H1 (cell line): ENCODE results near the gene MRPL55. TPM values are rescaled to one million over a fixed set of nuclear protein-coding genes. Genes with fewer than 3 reads are reported as not detected.

Source experiments
- CTCF ChIA-PET: fragments of 300-600 bp; sonication (Branson Sonifier 250); formaldehyde crosslinking; loops from one replicate; lab custom pipeline; 2021; ENCODE audit not compliant: partially characterized antibody; lab: Charles Lee
- POLR2A ChIA-PET: fragments of 300-600 bp; sonication (Branson Sonifier 250); formaldehyde crosslinking; loops from one replicate; lab custom pipeline; 2021; ENCODE audit warnings: inconsistent platforms; ENCODE audit not compliant: partially characterized antibody; lab: Charles Lee
- DNase-seq, 2 experiments: peaks; one replicate each; pipeline versions ENCODE4 v3.0.0 to v3.0.0-alpha.2; 2010 to 2022; ENCODE audit warnings: low spot score in 2 of 2, low read depth in 1 of 2, mixed read lengths in 1 of 2
- FAIRE-seq: peaks from 2 replicates; lab custom pipeline; 2011; peaks lifted over from hg19 to GRCh38; lab: Jason Lieb, UNC
- H2AFZ ChIP-seq: 2 replicates; pipeline ENCODE4 v1.8.1; 2012; ENCODE audit warnings: low read length, inconsistent platforms
- H2AK5ac ChIP-seq: 2 replicates; pipeline ENCODE4 v1.6.1; 2013; ENCODE audit warnings: low read depth, low read length
- H2BK120ac ChIP-seq: replicated peaks from 2 replicates; pipeline ENCODE3; 2013; ENCODE audit warnings: low read depth, low read length, inconsistent platforms
- H2BK12ac ChIP-seq: 2 replicates; pipeline ENCODE4 v1.6.1; 2013; ENCODE audit warnings: low read depth, low read length
- H2BK15ac ChIP-seq: 2 replicates; pipeline ENCODE4 v1.6.1; 2013; ENCODE audit warnings: low read length
- H2BK20ac ChIP-seq: 2 replicates; pipeline ENCODE4 v1.6.1; 2013; ENCODE audit warnings: low read length
- H2BK5ac ChIP-seq: 2 replicates; pipeline ENCODE4 v1.6.1; 2013; ENCODE audit warnings: low read depth, low read length
- H3K14ac ChIP-seq: 2 replicates; pipeline ENCODE4 v1.6.1; 2013; ENCODE audit warnings: inconsistent platforms; ENCODE audit not compliant: insufficient read length
- H3K18ac ChIP-seq: 2 replicates; pipeline ENCODE4 v1.6.1; 2013; ENCODE audit warnings: low read length; ENCODE audit errors: extremely low read depth
- H3K23ac ChIP-seq: 2 replicates; pipeline ENCODE4 v1.6.1; 2013; ENCODE audit warnings: inconsistent platforms; ENCODE audit not compliant: insufficient read length
- H3K23me2 ChIP-seq: 2 replicates; pipeline ENCODE4 v1.6.1; 2013; ENCODE audit warnings: low read depth, low read length
- H3K27ac ChIP-seq: 2 replicates; pipeline ENCODE4 v1.6.1; 2011; ENCODE audit warnings: low read depth, low read length, inconsistent platforms
- H3K27me3 ChIP-seq, 4 experiments: replicated peaks in 1 of 4; 1 replicate in 1 of 4; 2 replicates in 3 of 4; pipeline versions ENCODE4 v1.6.1 to v1.8.1; 2011 to 2013; ENCODE audit warnings: low read length in 3 of 4, mild to moderate bottlenecking in 3 of 4, inconsistent platforms in 2 of 4, mixed read lengths in 2 of 4, moderate library complexity in 1 of 4; ENCODE audit not compliant: control insufficient read depth in 3 of 4, insufficient read depth in 3 of 4; ENCODE audit errors: extremely low read depth in 1 of 4
- H3K36me3 ChIP-seq, 4 experiments: 2 replicates each; pipeline versions ENCODE4 v1.6.1 to v1.8.1; 2011 to 2013; ENCODE audit warnings: mild to moderate bottlenecking in 4 of 4, low read length in 3 of 4, moderate library complexity in 2 of 4, control low read depth in 1 of 4, inconsistent platforms in 1 of 4; ENCODE audit not compliant: insufficient read depth in 4 of 4, control insufficient read depth in 2 of 4
- H3K4ac ChIP-seq: replicated peaks from 2 replicates; pipeline ENCODE3; 2013; ENCODE audit warnings: low read length, low read depth, mixed read lengths, inconsistent platforms; ENCODE audit not compliant: insufficient read length
- H3K4me1 ChIP-seq, 4 experiments: replicated peaks in 1 of 4; 1 replicate in 1 of 4; 2 replicates in 3 of 4; pipeline versions ENCODE4 v1.6.1 to v1.8.1; 2011 to 2013; ENCODE audit warnings: low read length in 3 of 4, inconsistent platforms in 2 of 4, mixed read lengths in 1 of 4; ENCODE audit not compliant: insufficient read depth in 4 of 4, control insufficient read depth in 3 of 4
- H3K4me2 ChIP-seq, 2 experiments: 2 replicates each; pipeline versions ENCODE4 v1.6.1 to v1.8.1; 2011 to 2013; ENCODE audit warnings: low read depth in 2 of 2, low read length in 2 of 2, control low read depth in 1 of 2, inconsistent platforms in 1 of 2, mild to moderate bottlenecking in 1 of 2; ENCODE audit not compliant: insufficient read depth in 1 of 2
- H3K4me3 ChIP-seq, 4 experiments: fragments of 200-600, 300-600 bp in 1 of 4; sonication (generic), shearing (Covaris generic), sonication (Bioruptor Twin) in 1 of 4; 2 replicates each; pipeline versions ENCODE4 v1.5.1 to v1.8.1; 2011 to 2016; ENCODE audit warnings: low read length in 4 of 4, low read depth in 3 of 4, control low read depth in 2 of 4, inconsistent platforms in 2 of 4, mild to moderate bottlenecking in 2 of 4, mixed read lengths in 1 of 4, moderate library complexity in 1 of 4; ENCODE audit not compliant: insufficient read depth in 2 of 4; ENCODE audit errors: extremely low read depth in 1 of 4
- H3K56ac ChIP-seq: replicated peaks from 2 replicates; pipeline ENCODE3; 2013; ENCODE audit warnings: low read depth, mild to moderate bottlenecking, mixed read lengths, low read length, inconsistent platforms; ENCODE audit not compliant: insufficient read length
- H3K79me1 ChIP-seq: 2 replicates; pipeline ENCODE4 v1.6.1; 2013; ENCODE audit warnings: low read depth, low read length, control low read depth
- H3K79me2 ChIP-seq, 2 experiments: 2 replicates each; pipeline versions ENCODE4 v1.6.1 to v1.8.1; 2012 to 2013; ENCODE audit warnings: low read length in 2 of 2, mild to moderate bottlenecking in 2 of 2, inconsistent platforms in 1 of 2; ENCODE audit not compliant: insufficient read depth in 2 of 2, control insufficient read depth in 1 of 2
- H3K9ac ChIP-seq, 4 experiments: replicated peaks in 1 of 4; 1 replicate in 1 of 4; 2 replicates in 3 of 4; pipeline versions ENCODE4 v1.6.1 to v1.8.1; 2011 to 2013; ENCODE audit warnings: low read depth in 3 of 4, low read length in 3 of 4, control low read depth in 2 of 4, mild to moderate bottlenecking in 2 of 4, moderate library complexity in 2 of 4, inconsistent platforms in 1 of 4; ENCODE audit errors: extremely low read depth in 1 of 4
- H3K9me3 ChIP-seq, 2 experiments: 2 replicates each; pipeline versions ENCODE4 v1.6.1 to v1.8.1; 2012 to 2013; ENCODE audit warnings: mild to moderate bottlenecking in 2 of 2, moderate library complexity in 2 of 2, control low read depth in 1 of 2, inconsistent platforms in 1 of 2, low read depth in 1 of 2, low read length in 1 of 2, mixed read lengths in 1 of 2; ENCODE audit not compliant: insufficient read depth in 2 of 2
- H4K20me1 ChIP-seq, 2 experiments: replicated peaks in 1 of 2; 2 replicates each; pipeline versions ENCODE3 to v1.8.1; 2011 to 2013; ENCODE audit warnings: inconsistent platforms in 2 of 2, low read length in 2 of 2, mild to moderate bottlenecking in 1 of 2; ENCODE audit not compliant: insufficient read depth in 2 of 2, control insufficient read depth in 1 of 2
- H4K5ac ChIP-seq: 2 replicates; pipeline ENCODE4 v1.6.1; 2013; ENCODE audit warnings: low read length, low read depth, mixed read lengths, inconsistent platforms; ENCODE audit not compliant: insufficient read length
- H4K8ac ChIP-seq: 2 replicates; pipeline ENCODE4 v1.8.0; 2013; ENCODE audit warnings: mild to moderate bottlenecking, moderate library complexity, low read length, inconsistent platforms; ENCODE audit not compliant: insufficient read depth; ENCODE audit errors: extremely low read depth
- H4K91ac ChIP-seq: replicated peaks from 2 replicates; pipeline ENCODE3; 2013; ENCODE audit warnings: low read length, mixed read lengths, inconsistent platforms; ENCODE audit not compliant: insufficient read length
- CBX5 ChIP-seq: fragments of 300-800, 300-1000 bp; sonication (generic); IDR thresholded peaks from 2 replicates; pipeline ENCODE4 v1.7.1; 2016; ENCODE audit warnings: antibody characterized with exemption, low read length, low read depth
- CTCF ChIP-seq, 3 experiments: IDR thresholded peaks; 1 replicate in 2 of 3; 2 replicates in 1 of 3; pipeline versions ENCODE4 v1.5.1 to v1.6.1; 2011; ENCODE audit warnings: low read length in 3 of 3, mild to moderate bottlenecking in 3 of 3, inconsistent platforms in 2 of 3, low read depth in 1 of 3, moderate library complexity in 1 of 3; ENCODE audit not compliant: insufficient read depth in 1 of 3; ENCODE audit errors: control extremely low read depth in 1 of 3
- EGR1 ChIP-seq: IDR thresholded peaks from 2 replicates; pipeline ENCODE4 v1.6.1; 2011; ENCODE audit warnings: low read depth, low read length, borderline replicate concordance
- EP300 ChIP-seq, 2 experiments: IDR thresholded peaks; 1 replicate in 1 of 2; 2 replicates in 1 of 2; pipeline ENCODE4 v1.6.1; 2011 to 2012; ENCODE audit warnings: low read depth in 2 of 2, low read length in 2 of 2, mild to moderate bottlenecking in 2 of 2, borderline replicate concordance in 1 of 2, inconsistent platforms in 1 of 2, moderate library complexity in 1 of 2
- KDM4A ChIP-seq: IDR thresholded peaks from one replicate; pipeline ENCODE4 v1.7.1; 2012; ENCODE audit warnings: low read depth, mild to moderate bottlenecking, moderate library complexity, low read length, inconsistent platforms; ENCODE audit not compliant: severe bottlenecking
- PHF8 ChIP-seq: fragments of 200-600 bp; sonication (generic); conservative IDR thresholded peaks from 2 replicates; pipeline ENCODE4 v1.7.1; 2012; ENCODE audit warnings: low read depth, mild to moderate bottlenecking, inconsistent platforms, low read length, moderate library complexity
- SP4 ChIP-seq: IDR thresholded peaks from 2 replicates; pipeline ENCODE4 v1.6.1; 2012; ENCODE audit warnings: low read length, inconsistent platforms
- WGBS, 2 experiments: shearing (Covaris generic) in 1 of 2; methylation state at CpG; one replicate each; pipeline versions ENCODE4 v1.1.6 to v1.1.7; 2013 to 2015; ENCODE audit warnings: low lambda C conversion rate in 2 of 2, mixed read lengths in 2 of 2, inconsistent platforms in 1 of 2, low coverage in 1 of 2, missing lambda C conversion rate in 1 of 2; ENCODE audit not compliant: insufficient replicate concordance in 2 of 2, insufficient coverage in 1 of 2, insufficient read length in 1 of 2; ENCODE audit errors: extremely low coverage in 1 of 2, missing lambda C conversion rate in 1 of 2; 5-methylcytosine and 5-hydroxymethylcytosine counted together
- polyA plus RNA-seq, 7 experiments: library from polyadenylated mRNA; depleted of rRNA in 3 of 7; stranded (reverse) in 5 of 7; unstranded in 2 of 7; fragments of >200 nt in 5 of 7; fragments of 200-250 nt in 2 of 7; gene quantifications; 1 replicate in 5 of 7; 2 replicates in 1 of 7; 4 replicates in 1 of 7; pipeline versions ENCODE4 v1.2.1 to v1.2.3, GENCODE V29; 2011 to 2013; ENCODE audit warnings: missing spikeins in 2 of 7, mixed read lengths in 2 of 7
- total RNA-seq: library from RNA; stranded (reverse); fragmentation: NEBNext Ultra II Directional; extraction: Animal tissue kit (Norgen Biotek cat#: 25700); gene quantifications from 2 replicates; pipeline ENCODE4 v1.2.1, GENCODE V29; 2021

The MRPL55 gene
- total and polyA plus RNA-seq, 2 of the 8 experiments (the other 6 are each of a cell fraction or from before 2014, with no cell fraction given) = 59.0 to 244 TPM

GRCh38 chr1:228059634-228060457, 49.3 kb downstream of the MRPL55 start:
- Histone ChIP-seq H3K36me3 (no peaks in the 10 kb centered on the region), H3K79me2 (no peaks in the 10 kb centered on the region), H2BK120ac (no peak overlapping the region), H2BK15ac (no peak overlapping the region), H4K5ac (peak overlapping the region; percentile 66), H3K79me1 (no peaks in the 10 kb centered on the region), H3K4me2 (peak overlapping the region; percentile 65 to 94), H4K91ac (no peak overlapping the region), H3K4me3 (peak overlapping the region; percentile 50 to 75 (median 69)), H3K18ac (peak overlapping the region; percentile 87), H3K56ac (no peak overlapping the region), H3K9ac (no peak overlapping the region; a peak in 1 of 7 replicates), H2AFZ (peak overlapping the region; percentile 80; the same call in 1 of the 2 replicates), H3K23me2 (peaks cover 2% of the 10 kb centered on the region; the same call in 1 of the 2 replicates), H3K14ac (no peak overlapping the region), H3K4me1 (peaks cover 0 to 7% (median 2%) of the 10 kb centered on the region in 4 experiments; a peak in 3 of 7 replicates), H3K27ac (no peak overlapping the region; the same call in 1 of the 2 replicates), H4K20me1 (no peaks in the 10 kb centered on the region), H2BK12ac (no peak overlapping the region), H3K27me3 (peaks cover 19 to 78% (median 65%) of the 10 kb centered on the region in 4 experiments), H4K8ac (peak overlapping the region; percentile 80), H3K23ac (no peak overlapping the region), H3K9me3 (no peaks in the 10 kb centered on the region), H2BK5ac (no peak overlapping the region), H3K4ac (no peak overlapping the region), H2AK5ac (no peak overlapping the region; the same call in 1 of the 2 replicates), H2BK20ac (no peak overlapping the region)
- DNase-seq (peak; percentile 88 to 100), FAIRE-seq (peak; percentile 13)
- POLR2A ChIA-PET = interaction anchor here (1.2 to 2.1 kb wide), 7 partner anchors 15 to 397 kb away, joined by 3 to 5 read pairs (median 4); partner anchors contain the start of gene WNT3A
- CTCF ChIA-PET = interaction anchor here (0.6 to 14.1 kb wide), 11 partner anchors 14 to 569 kb away, joined by 3 to 197 read pairs (median 3); partner anchors contain the start of gene WNT3A
- 3% methylated on average over 19 of the region's 33 CpGs; no CpG with 5 or more reads in 1 of the 2 experiments for WGBS, 2 experiments
- no peak for TF ChIP-seq CBX5
- no peak for TF ChIP-seq CTCF (IDR thresholded peaks at IDR 0.05; ENCODE audit: control extremely low read depth in 1 of 3, insufficient read depth in 1 of 3, low read depth in 1 of 3, low read length in 3 of 3)
- TF ChIP-seq KDM4A = peak; percentile 36
- peak; percentile 65; the same call in 1 of the 2 replicates for TF ChIP-seq SP4
- TF ChIP-seq EP300 (IDR thresholded peaks at IDR 0.05; ENCODE audit: borderline replicate concordance in 1 of 2, low read depth in 2 of 2, low read length in 2 of 2) = no peak
- TF ChIP-seq PHF8 = 0 out of 2 replicates have a peak, but pooled peaks have one; percentile 4
- peak; percentile 98 for TF ChIP-seq EGR1
